ENCODE data around the gene PRKRIP1. TPM values are rescaled to one million over a fixed set of nuclear protein-coding genes. Genes with fewer than 3 reads are reported as not detected.

Gene PRKRIP1
- total and polyA plus RNA-seq, 2 donors, result 15.2 to 23.8 TPM

Small RNA genes within 50 kb of the gene (small RNA-seq; reads per million reads assigned to genes)
- not detected for gene AC091390.4
- not detected for gene MIR548O

Other genes with a start within 250 kb of the PRKRIP1 start
- 1.8 TPM for gene SH2B2, start 109.5 kb upstream of the PRKRIP1 start, total RNA-seq
- gene SH2B2, start 109.5 kb upstream of the PRKRIP1 start, polyA plus RNA-seq, result 5.3 TPM
- gene SPDYE6, start 39.9 kb upstream of the PRKRIP1 start, total RNA-seq, result not detected
- not detected for gene SPDYE6, start 39.9 kb upstream of the PRKRIP1 start, polyA plus RNA-seq
- 11.5 TPM for gene ORAI2, start 37.2 kb downstream of the PRKRIP1 start, total RNA-seq
- 13.1 TPM for gene ORAI2, start 37.2 kb downstream of the PRKRIP1 start, polyA plus RNA-seq
- 9.7 TPM for gene ALKBH4, start 68.5 kb downstream of the PRKRIP1 start, total RNA-seq
- gene ALKBH4, start 68.5 kb downstream of the PRKRIP1 start, polyA plus RNA-seq, result 11.8 TPM
- 8.6 TPM for gene LRWD1, start 68.6 kb downstream of the PRKRIP1 start, total RNA-seq
- gene LRWD1, start 68.6 kb downstream of the PRKRIP1 start, polyA plus RNA-seq, result 17.5 TPM
- gene POLR2J, start 82.6 kb downstream of the PRKRIP1 start, total RNA-seq, result 12.5 TPM
- 71.3 TPM for gene POLR2J, start 82.6 kb downstream of the PRKRIP1 start, polyA plus RNA-seq
- 6.1 TPM for gene RASA4B, start 121.4 kb downstream of the PRKRIP1 start, total RNA-seq
- 19.9 TPM for gene RASA4B, start 121.4 kb downstream of the PRKRIP1 start, polyA plus RNA-seq
- 15.4 TPM for gene UPK3BL2, start 147.3 kb downstream of the PRKRIP1 start, total RNA-seq
- gene UPK3BL2, start 147.3 kb downstream of the PRKRIP1 start, polyA plus RNA-seq, result 15.5 TPM
- gene SPDYE2, start 154.9 kb downstream of the PRKRIP1 start, total RNA-seq, result 0.16 TPM
- gene SPDYE2, start 154.9 kb downstream of the PRKRIP1 start, polyA plus RNA-seq, result 0.14 TPM
- 46.1 TPM for gene POLR2J3, start 176.2 kb downstream of the PRKRIP1 start, total RNA-seq
- gene POLR2J3, start 176.2 kb downstream of the PRKRIP1 start, polyA plus RNA-seq, result 53.4 TPM
- 30.9 TPM for gene RASA4, start 220.4 kb downstream of the PRKRIP1 start, total RNA-seq
- 74.3 TPM for gene RASA4, start 220.4 kb downstream of the PRKRIP1 start, polyA plus RNA-seq
- gene UPK3BL1, start 246.4 kb downstream of the PRKRIP1 start, total RNA-seq, result 135 TPM
- gene UPK3BL1, start 246.4 kb downstream of the PRKRIP1 start, polyA plus RNA-seq, result 49.0 TPM